GM18507 (cell line): ENCODE measurements around the gene CST5.
"Not testable (repeated sequence)": the region's sequence is repeated elsewhere in the genome, so short reads cannot be mapped to it uniquely, and the experiment has no call there.

ENCODE experiments used
- DNase-seq: peaks from one replicate; pipeline ENCODE4 v3.0.0; 2011; ENCODE audit warnings: low read depth; ENCODE audit not compliant: insufficient read length; ENCODE audit errors: extremely low spot score
- FAIRE-seq: peaks from 2 replicates; lab custom pipeline; 2011; peaks lifted over from hg19 to GRCh38; lab: Jason Lieb, UNC

Gene CST5

GRCh38 chr20:23902396-23902795, 22.8 kb upstream of the CST5 start:
- DNase-seq, FAIRE-seq: not testable (repeated sequence)

- FAIRE-seq, DNase-seq: not testable (repeated sequence)
Measured at GRCh38 chr20:23890867-23891266, 11.3 kb upstream of the CST5 start.

GRCh38 chr20:23889775-23890187, 10.2 kb upstream of the CST5 start:
- DNase-seq (no peak), FAIRE-seq (peak; percentile 85)

- FAIRE-seq (no peak), DNase-seq (no peak)
Measured at GRCh38 chr20:23887856-23888255, 8.3 kb upstream of the CST5 start.

DNA sequence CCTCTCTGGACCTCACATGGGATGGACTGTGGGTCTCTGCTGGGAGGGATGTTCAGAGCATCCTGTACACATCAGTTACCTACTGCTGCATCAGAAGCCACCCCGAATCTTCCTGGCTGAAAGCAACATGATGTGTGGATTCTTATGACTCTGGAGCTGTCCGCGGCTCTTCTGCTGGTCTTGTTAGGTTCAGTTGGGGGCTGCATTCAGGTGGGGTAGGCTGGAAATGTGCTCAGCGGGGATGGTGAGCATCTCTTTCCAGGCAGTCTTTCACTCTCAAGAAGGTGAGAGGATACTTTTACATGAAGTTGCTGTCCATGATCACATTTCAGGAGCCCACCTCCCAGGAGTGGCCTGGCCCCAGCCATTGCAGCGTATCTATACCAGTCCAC, 5.2 kb upstream of the CST5 start:
- DNase-seq = no peak
- FAIRE-seq = no peak

DNA sequence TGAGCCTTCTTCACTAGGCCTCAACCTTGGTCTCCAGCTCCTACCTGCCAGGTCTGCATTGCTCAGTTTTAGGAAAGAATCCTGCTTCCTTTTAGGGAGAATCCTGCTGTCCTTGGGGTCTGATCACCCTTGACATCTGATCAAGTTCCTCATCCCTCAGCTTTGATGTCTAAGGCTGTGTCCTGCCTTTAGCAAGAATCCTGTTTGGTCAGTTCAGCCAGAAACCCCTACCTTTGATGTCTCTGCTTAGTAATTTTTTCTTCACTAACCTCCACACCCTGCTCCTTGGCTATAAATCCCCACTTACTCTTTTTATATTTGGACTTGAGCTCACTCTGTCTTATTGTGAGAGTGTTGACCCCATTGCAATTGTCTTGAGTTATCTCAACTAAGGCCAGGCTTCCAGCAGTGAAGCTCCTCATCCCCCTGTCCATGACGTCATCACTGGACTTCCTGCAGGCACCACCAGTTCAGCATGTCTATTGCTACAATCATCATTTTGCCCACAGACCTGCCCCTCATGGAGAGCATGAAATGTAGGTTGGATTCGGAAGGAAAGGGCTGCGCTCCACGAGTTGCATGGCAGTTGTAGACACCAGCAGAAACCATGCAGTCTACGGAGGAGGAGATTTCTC, 4.7 kb upstream of the CST5 start:
- FAIRE-seq = no peak

GRCh38 chr20:23881371-23881770, 1.8 kb upstream of the CST5 start:
- no peak for FAIRE-seq
- DNase-seq = no peak

More for the DNA sequence above, 4.7 kb upstream of the CST5 start:
- no peak for DNase-seq

- FAIRE-seq = no peak
- no peak for DNase-seq
Measured at GRCh38 chr20:23880417-23880816, 869 bp upstream of the CST5 start.

- FAIRE-seq (no peak), DNase-seq (no peak)
Measured at GRCh38 chr20:23879811-23880374, 345 bp upstream of the CST5 start.

GRCh38 chr20:23878787-23879186, 761 bp downstream of the CST5 start:
- no peak for DNase-seq
- no peak for FAIRE-seq

GRCh38 chr20:23878016-23878542, 1.5 kb downstream of the CST5 start:
- not testable (repeated sequence) for DNase-seq, FAIRE-seq

DNA sequence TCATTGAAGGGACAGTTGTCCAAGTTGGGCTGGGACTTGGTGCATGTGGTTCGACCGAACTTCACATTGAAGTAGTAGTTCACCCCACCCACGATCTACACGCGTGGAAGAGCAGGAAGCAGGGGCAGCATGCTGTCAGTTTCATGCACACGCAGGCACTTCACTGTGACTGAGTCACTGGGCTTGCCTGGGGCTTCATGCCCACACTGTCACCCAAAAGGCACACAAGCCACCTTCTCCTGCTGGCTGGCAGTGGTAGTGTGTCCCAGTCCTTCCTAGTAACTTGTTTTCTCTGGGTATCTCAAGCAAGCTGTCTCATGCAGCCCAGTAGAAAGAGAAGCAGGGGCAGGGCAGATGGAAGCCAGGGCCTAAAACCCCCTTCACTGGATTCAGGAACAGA, 2.0 kb downstream of the CST5 start:
- no peak for FAIRE-seq

GRCh38 chr20:23875606-23876237, 3.8 kb downstream of the CST5 start:
- FAIRE-seq (no peak), DNase-seq (no peak)

More for the DNA sequence above, 2.0 kb downstream of the CST5 start:
- DNase-seq = no peak

GRCh38 chr20:23874747-23875146, 4.8 kb downstream of the CST5 start:
- no peak for DNase-seq
- no peak for FAIRE-seq

- no peak for FAIRE-seq
Measured at GRCh38 chr20:23873370-23874015, 6.1 kb downstream of the CST5 start.

DNA sequence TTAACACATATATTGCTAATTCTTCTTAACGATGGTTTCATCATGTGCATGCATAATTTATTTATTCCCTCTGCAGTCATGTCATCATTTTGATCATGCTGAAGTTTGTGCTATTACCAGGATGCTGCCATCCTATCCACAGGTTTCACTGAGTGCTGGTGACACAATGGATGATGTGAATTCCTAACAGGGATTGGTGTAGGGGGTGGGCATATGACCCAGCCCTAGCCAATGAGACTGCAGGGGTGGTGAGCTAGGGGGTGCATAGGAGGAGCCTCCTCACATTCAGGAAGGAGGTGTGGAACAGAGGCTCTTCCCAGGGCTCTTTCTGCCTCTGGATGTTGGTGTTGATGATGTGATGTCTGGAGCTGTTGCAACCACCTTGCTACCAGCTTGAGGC, 7.5 kb downstream of the CST5 start:
- no peak for DNase-seq
- no peak for FAIRE-seq

More at GRCh38 chr20:23873370-23874015, 6.1 kb downstream of the CST5 start:
- no peak for DNase-seq

- DNase-seq = no peak
- FAIRE-seq = no peak
Measured at GRCh38 chr20:23870461-23870860, 9.1 kb downstream of the CST5 start.

DNA sequence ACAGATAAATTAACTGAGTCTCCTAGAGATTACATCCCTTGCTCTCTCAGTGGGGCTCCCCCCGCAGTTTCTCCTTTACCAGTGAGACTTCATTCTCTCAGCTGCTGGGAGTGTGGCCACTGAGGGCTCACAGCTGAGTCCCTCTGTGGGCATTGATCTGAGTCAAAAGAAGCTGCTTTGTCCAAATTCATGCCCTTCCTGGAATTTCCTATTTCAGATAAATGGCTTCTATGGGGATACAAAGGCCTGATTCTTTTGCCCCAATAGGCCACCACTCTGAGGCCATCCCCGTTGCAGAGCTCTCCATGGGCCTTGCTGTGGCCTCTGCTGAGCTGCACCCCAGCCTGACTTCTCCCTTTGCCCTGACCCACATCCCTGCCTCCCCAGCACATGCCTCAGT, 10.0 kb downstream of the CST5 start:
- FAIRE-seq = no peak
- DNase-seq = no peak

DNA sequence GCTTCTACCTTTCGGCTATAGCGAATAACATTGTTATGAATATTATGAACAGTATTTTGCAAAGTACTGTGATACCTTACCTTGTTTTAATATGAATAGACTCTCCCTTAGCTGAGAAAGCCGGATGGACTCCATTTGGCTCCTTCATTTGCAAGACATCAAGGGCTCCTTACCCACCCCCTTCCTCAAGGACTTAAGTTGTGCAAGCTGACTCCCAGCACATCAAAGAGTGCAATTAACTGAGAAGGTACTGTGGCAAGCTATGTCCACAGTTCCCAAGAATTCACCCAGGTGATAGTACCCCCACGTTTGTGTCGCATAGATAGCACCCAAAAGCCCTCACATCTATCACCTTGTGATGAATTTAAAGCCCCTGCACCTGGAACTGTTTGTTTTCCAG, 11.2 kb downstream of the CST5 start:
- FAIRE-seq (no peak), DNase-seq (no peak)

- DNase-seq (no peak), FAIRE-seq (no peak)
Measured at GRCh38 chr20:23867152-23867776, 12.3 kb downstream of the CST5 start.
